Mesothelial cell of epicardium (in vitro differentiated cells): Measurements from ENCODE around the gene TNFRSF11A. TPM values are rescaled to one million over a fixed set of nuclear protein-coding genes. Genes with fewer than 3 reads are reported as not detected.

ENCODE experiments used
- DNase-seq, 2 experiments: peaks; one replicate each; pipeline ENCODE4 v3.0.0; 2021; ENCODE audit warnings: low spot score in 2 of 2; ENCODE audit not compliant: unreplicated experiment in 2 of 2
- H3K27ac Mint-ChIP-seq: 2 replicates; pipeline ENCODE4 v1.8.0; 2021; ENCODE audit warnings: mixed read lengths
- H3K27me3 Mint-ChIP-seq: 2 replicates; pipeline ENCODE4 v1.8.0; 2021; ENCODE audit warnings: low read depth, mixed read lengths
- H3K36me3 Mint-ChIP-seq: 2 replicates; pipeline ENCODE4 v1.8.0; 2021; ENCODE audit warnings: mixed read lengths
- H3K4me1 Mint-ChIP-seq: 2 replicates; pipeline ENCODE4 v1.8.0; 2021; ENCODE audit warnings: mixed read lengths
- H3K4me3 Mint-ChIP-seq: 2 replicates; pipeline ENCODE4 v1.8.0; 2021; ENCODE audit warnings: mild to moderate bottlenecking, moderate library complexity, mixed read lengths
- H3K9me3 Mint-ChIP-seq: 2 replicates; pipeline ENCODE4 v1.8.0; 2021; ENCODE audit warnings: mixed read lengths
- CTCF ChIP-seq: fragments of 200-600 bp; sonication (generic); IDR thresholded peaks from one replicate; pipeline ENCODE4 v1.5.0; 2021; ENCODE audit warnings: antibody characterized with exemption; ENCODE audit not compliant: unreplicated experiment
- total RNA-seq: library from RNA; stranded (reverse); gene quantifications from 3 replicates; pipeline ENCODE4 v1.2.1, GENCODE V29; 2021

Gene TNFRSF11A
- total RNA-seq, 1 donor from 2014 or later: 0.83 TPM

DNA sequence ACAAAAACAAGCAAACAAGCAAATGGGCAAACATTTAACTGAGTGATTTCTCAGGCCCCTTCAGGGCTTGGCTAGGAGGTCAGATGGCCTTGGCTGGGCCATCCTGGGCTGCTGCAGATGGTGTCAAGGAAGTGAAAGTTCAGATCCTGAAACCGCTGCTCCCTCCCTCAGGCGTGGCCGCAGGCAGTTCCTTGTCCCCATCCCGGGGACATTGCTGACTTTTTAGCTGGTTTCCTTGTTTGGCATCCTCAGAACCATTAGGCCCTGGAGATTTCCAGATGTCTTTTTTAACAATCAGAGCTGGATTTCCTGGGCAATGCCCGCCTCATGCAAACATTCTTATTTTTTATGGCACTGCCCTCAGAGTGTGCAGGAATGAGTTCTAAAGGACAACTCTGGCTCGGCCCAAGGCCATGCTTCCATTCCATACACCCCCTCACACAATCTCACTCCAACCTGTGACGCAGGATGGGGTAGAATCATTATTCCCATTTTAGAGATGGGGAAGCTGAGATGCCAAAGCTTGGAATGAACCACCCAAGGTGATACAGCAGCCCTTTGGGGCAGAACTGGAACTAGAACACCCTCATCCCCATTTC is 111.6 kb downstream of the TNFRSF11A start:
- Mint-ChIP-seq H3K27me3 (peaks cover 6% of the 10 kb centered on the region), H3K4me1 (no peaks in the 10 kb centered on the region), H3K9me3 (no peaks in the 10 kb centered on the region), H3K4me3 (no peak overlapping the region), H3K36me3 (no peaks in the 10 kb centered on the region), H3K27ac (no peak overlapping the region)
- no peak for DNase-seq
- no peak for TF ChIP-seq CTCF

- Mint-ChIP-seq H3K27me3 (peaks cover 6% of the 10 kb centered on the region), H3K27ac (no peak overlapping the region), H3K9me3 (no peaks in the 10 kb centered on the region), H3K36me3 (no peaks in the 10 kb centered on the region), H3K4me3 (no peak overlapping the region), H3K4me1 (no peaks in the 10 kb centered on the region)
- no peak for TF ChIP-seq CTCF
- no peak for DNase-seq
Measured at GRCh38 chr18:62437235-62438017, 112.3 kb downstream of the TNFRSF11A start.

DNA sequence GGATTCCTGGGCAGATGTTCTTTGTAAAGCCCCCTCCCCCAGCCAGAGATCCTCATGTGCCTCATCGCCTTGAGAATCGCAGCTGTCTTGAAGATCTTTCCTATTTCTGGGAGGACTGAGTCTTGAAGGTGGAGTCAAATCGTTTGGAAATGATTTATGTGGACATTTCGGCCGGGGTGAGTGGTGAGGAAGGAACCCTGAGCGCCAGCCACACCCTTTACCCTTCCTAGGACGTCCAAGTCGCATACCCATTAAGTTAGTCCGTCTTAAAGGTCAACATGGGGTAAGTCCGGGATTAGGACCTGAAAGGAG is 112.9 kb downstream of the TNFRSF11A start:
- Mint-ChIP-seq H3K4me3 (no peak overlapping the region), H3K9me3 (no peaks in the 10 kb centered on the region), H3K4me1 (no peaks in the 10 kb centered on the region), H3K36me3 (no peaks in the 10 kb centered on the region), H3K27ac (no peak overlapping the region), H3K27me3 (peaks cover 6% of the 10 kb centered on the region)
- no peak for DNase-seq
- TF ChIP-seq CTCF: no peak

- Mint-ChIP-seq H3K9me3 (no peaks in the 10 kb centered on the region), H3K36me3 (no peaks in the 10 kb centered on the region), H3K27ac (no peak overlapping the region), H3K27me3 (peaks cover 6% of the 10 kb centered on the region), H3K4me1 (no peaks in the 10 kb centered on the region), H3K4me3 (no peak overlapping the region)
- DNase-seq: no peak
- TF ChIP-seq CTCF: no peak
Measured at GRCh38 chr18:62438402-62438801, 113.3 kb downstream of the TNFRSF11A start.

DNA sequence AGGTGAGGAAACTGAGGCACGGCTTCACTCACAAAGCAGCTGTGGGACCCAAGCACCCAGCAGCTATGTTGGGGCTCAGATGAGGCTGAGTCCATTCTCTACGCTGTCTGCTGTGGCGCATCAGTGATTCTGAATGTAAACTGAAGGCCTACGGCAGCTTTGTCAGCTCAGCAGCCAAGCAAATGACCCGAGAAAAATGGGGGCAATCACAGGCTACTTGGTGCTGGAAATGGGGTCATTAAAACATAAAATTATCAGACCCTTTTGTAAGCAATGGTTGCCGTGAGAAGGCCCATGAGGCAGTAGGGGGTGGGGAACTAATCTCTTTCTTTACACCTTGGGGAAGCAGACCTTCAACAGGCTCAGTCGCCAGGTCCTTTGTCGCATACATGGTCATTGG is 113.8 kb downstream of the TNFRSF11A start:
- Mint-ChIP-seq H3K27ac (no peak overlapping the region), H3K9me3 (no peaks in the 10 kb centered on the region), H3K36me3 (no peaks in the 10 kb centered on the region), H3K4me3 (no peak overlapping the region), H3K4me1 (no peaks in the 10 kb centered on the region), H3K27me3 (peaks cover 6% of the 10 kb centered on the region)
- DNase-seq: no peak
- TF ChIP-seq CTCF: no peak

Other genes starting within 250 kb of the TNFRSF11A start
- 35.4 to 37.5 TPM (median 35.4 TPM) in 3 replicates for gene PIGN, start 138.3 kb upstream of the TNFRSF11A start, total RNA-seq
- 27.2 to 33.6 TPM (median 33.0 TPM) in 3 replicates for gene RELCH, start 138.1 kb upstream of the TNFRSF11A start, total RNA-seq
- gene ZCCHC2, start 197.7 kb downstream of the TNFRSF11A start, total RNA-seq: 16.7 to 18.3 TPM (median 17.5 TPM) in 3 replicates